ENCODE results near the gene CLIC3. TPM values are rescaled to one million over a fixed set of nuclear protein-coding genes. Genes with fewer than 3 reads are reported as not detected.

CLIC3 gene
- total and polyA plus RNA-seq, 8 donors: 0.24 to 1.3 (median 0.41) TPM; not detected in 1

- Histone ChIP-seq H3K9me3 (no peaks in the 10 kb centered on the region), H3K4me1 (peaks cover 0 to 14% (median 0%) of the 10 kb centered on the region in 3 donors), H3K27ac (no peak overlapping the region), H3K36me3 (peaks cover 7 to 22% (median 21%) of the 10 kb centered on the region in 3 donors), H3K27me3 (no peaks in the 10 kb centered on the region), H3K4me3 (no peak overlapping the region)
- ATAC-seq: no peak
- no peak for TF ChIP-seq CTCF (IDR thresholded peaks at IDR 0.05)
- DNase-seq: peak in 4 of 6 donors; percentile 37 to 85 (median 57)
- 88 to 89% methylated on average over 28 to 30 of the region's 30 CpGs for WGBS, 2 donors
- FAIRE-seq: no peak
- intact Hi-C loops (cut with DNase I): loop anchor here in 1 of 3 donors (5.0 to 10.0 kb wide), 3 partner anchors 92 to 151 kb away; partner anchors contain the start of genes AJM1, CCDC183, PHPT1 and TMEM141
Measured at GRCh38 chr9:136945333-136946227, 50.8 kb downstream of the CLIC3 start.

Other genes with a start within 250 kb of the CLIC3 start
Only the 30 nearest of the 38 such genes appear.
- 10 to 100 TPM; 29.2 to 53.1 (median 34.2) TPM for gene TMEM141, start 205.2 kb downstream of the CLIC3 start, total RNA-seq
- 100 to 1,000 TPM in 1 of 2 donors, 10 to 100 TPM in 1; 84.5 to 104 TPM for gene TMEM141, start 205.2 kb downstream of the CLIC3 start, polyA plus RNA-seq
- gene CCDC183, start 200.2 kb downstream of the CLIC3 start, total RNA-seq: 1 to 10 TPM; 2.4 to 5.5 (median 2.9) TPM
- 10 to 100 TPM in 1 of 2 donors, 1 to 10 TPM in 1; 9.2 to 10.7 TPM for gene CCDC183, start 200.2 kb downstream of the CLIC3 start, polyA plus RNA-seq
- 10 to 100 TPM; 50.7 to 76.5 (median 60.4) TPM for gene RABL6, start 188.6 kb downstream of the CLIC3 start, total RNA-seq
- 100 to 1,000 TPM in 1 of 2 donors, 10 to 100 TPM in 1; 98.0 to 119 TPM for gene RABL6, start 188.6 kb downstream of the CLIC3 start, polyA plus RNA-seq
- gene AJM1, start 154.1 kb downstream of the CLIC3 start, total RNA-seq: 1 to 10 TPM; 2.9 to 5.5 (median 4.2) TPM
- gene AJM1, start 154.1 kb downstream of the CLIC3 start, polyA plus RNA-seq: 10 to 100 TPM in 1 of 2 donors, 1 to 10 TPM in 1; 9.0 to 11.7 TPM
- 10 to 100 TPM; 75.2 to 95.5 (median 79.0) TPM for gene PHPT1, start 147.2 kb downstream of the CLIC3 start, total RNA-seq
- 100 to 1,000 TPM; 180 to 189 TPM for gene PHPT1, start 147.2 kb downstream of the CLIC3 start, polyA plus RNA-seq
- gene MAMDC4, start 144.2 kb downstream of the CLIC3 start, total RNA-seq: 10 to 100 TPM in 1 of 6 donors, 1 to 10 TPM in 5; 3.0 to 13.3 (median 4.8) TPM
- gene MAMDC4, start 144.2 kb downstream of the CLIC3 start, polyA plus RNA-seq: 10 to 100 TPM; 28.7 to 38.6 TPM
- 100 to 1,000 TPM; 230 to 422 (median 268) TPM for gene EDF1, start 130.3 kb downstream of the CLIC3 start, total RNA-seq
- 100 to 1,000 TPM; 443 to 612 TPM for gene EDF1, start 130.3 kb downstream of the CLIC3 start, polyA plus RNA-seq
- 10 to 100 TPM in 1 of 6 donors, 1 to 10 TPM in 5; 4.8 to 13.4 (median 6.9) TPM for gene TRAF2, start 110.1 kb downstream of the CLIC3 start, total RNA-seq
- 10 to 100 TPM; 14.4 TPM for gene TRAF2, start 110.1 kb downstream of the CLIC3 start, polyA plus RNA-seq
- gene FBXW5, start 51.8 kb downstream of the CLIC3 start, total RNA-seq: 10 to 100 TPM; 56.2 to 80.2 (median 60.4) TPM
- 100 to 1,000 TPM; 112 to 117 TPM for gene FBXW5, start 51.8 kb downstream of the CLIC3 start, polyA plus RNA-seq
- 1 to 10 TPM in 1 of 6 donors, under 1 TPM in 4, not detected in 1; 0.24 to 1.2 (median 0.43) TPM for gene C8G, start 51.3 kb downstream of the CLIC3 start, total RNA-seq
- gene C8G, start 51.3 kb downstream of the CLIC3 start, polyA plus RNA-seq: 1 to 10 TPM in 1 of 2 donors, under 1 TPM in 1; 0.84 to 5.0 TPM
- 1 to 10 TPM in 5 of 6 donors, under 1 TPM in 1; 0.57 to 7.6 (median 3.0) TPM for gene LCN12, start 44.3 kb downstream of the CLIC3 start, total RNA-seq
- 10 to 100 TPM in 1 of 2 donors, 1 to 10 TPM in 1; 9.0 to 16.5 TPM for gene LCN12, start 44.3 kb downstream of the CLIC3 start, polyA plus RNA-seq
- 10 to 100 TPM in 4 of 6 donors, 1 to 10 TPM in 2; 5.7 to 42.7 (median 25.8) TPM for gene PTGDS, start 19.1 kb downstream of the CLIC3 start, total RNA-seq
- gene PTGDS, start 19.1 kb downstream of the CLIC3 start, polyA plus RNA-seq: 10 to 100 TPM; 35.0 to 49.1 TPM
- under 1 TPM in 3 of 6 donors, not detected in 3; 0.12 to 0.17 (median 0.14) TPM for gene LCNL1, start 13.6 kb downstream of the CLIC3 start, total RNA-seq
- gene LCNL1, start 13.6 kb downstream of the CLIC3 start, polyA plus RNA-seq: under 1 TPM; 0.23 to 0.38 TPM
- gene PAXX, start 4.1 kb downstream of the CLIC3 start, total RNA-seq: 10 to 100 TPM; 16.0 to 23.5 (median 20.0) TPM
- gene PAXX, start 4.1 kb downstream of the CLIC3 start, polyA plus RNA-seq: 100 to 1,000 TPM; 184 to 222 TPM
- 10 to 100 TPM; 16.2 to 32.6 (median 25.4) TPM for gene ABCA2, start 31.7 kb upstream of the CLIC3 start, total RNA-seq
- gene ABCA2, start 31.7 kb upstream of the CLIC3 start, polyA plus RNA-seq: 10 to 100 TPM; 70.4 to 80.0 TPM
- under 1 TPM in 2 of 6 donors, not detected in 4; 0.18 to 0.19 TPM for gene FUT7, start 35.5 kb upstream of the CLIC3 start, total RNA-seq
- gene FUT7, start 35.5 kb upstream of the CLIC3 start, polyA plus RNA-seq: under 1 TPM in 1 of 2 donors, not detected in 1; 0.12 TPM
- gene NPDC1, start 49.6 kb upstream of the CLIC3 start, total RNA-seq: 10 to 100 TPM; 31.5 to 70.9 (median 36.8) TPM
- gene NPDC1, start 49.6 kb upstream of the CLIC3 start, polyA plus RNA-seq: 100 to 1,000 TPM; 183 to 328 TPM
- 1 to 10 TPM in 5 of 6 donors, under 1 TPM in 1; 0.91 to 4.5 (median 2.0) TPM for gene ENTPD2, start 57.5 kb upstream of the CLIC3 start, total RNA-seq
- 1 to 10 TPM; 4.5 to 6.5 TPM for gene ENTPD2, start 57.5 kb upstream of the CLIC3 start, polyA plus RNA-seq
- under 1 TPM; 0.04 to 0.97 (median 0.45) TPM for gene SAPCD2, start 74.0 kb upstream of the CLIC3 start, total RNA-seq
- under 1 TPM; 0.30 to 0.38 TPM for gene SAPCD2, start 74.0 kb upstream of the CLIC3 start, polyA plus RNA-seq
- gene UAP1L1, start 80.9 kb upstream of the CLIC3 start, total RNA-seq: 10 to 100 TPM in 1 of 6 donors, 1 to 10 TPM in 5; 5.2 to 13.6 (median 5.9) TPM
- 10 to 100 TPM; 10.5 to 14.4 TPM for gene UAP1L1, start 80.9 kb upstream of the CLIC3 start, polyA plus RNA-seq
- 10 to 100 TPM; 22.0 to 33.5 (median 26.0) TPM for gene MAN1B1, start 90.4 kb upstream of the CLIC3 start, total RNA-seq
- gene MAN1B1, start 90.4 kb upstream of the CLIC3 start, polyA plus RNA-seq: 10 to 100 TPM; 83.6 to 86.0 TPM
- 100 to 1,000 TPM in 2 of 6 donors, 10 to 100 TPM in 4; 87.3 to 113 (median 98.8) TPM for gene DPP7, start 118.2 kb upstream of the CLIC3 start, total RNA-seq
- 100 to 1,000 TPM; 497 to 526 TPM for gene DPP7, start 118.2 kb upstream of the CLIC3 start, polyA plus RNA-seq
- under 1 TPM in 4 of 6 donors, not detected in 2; 0.08 to 0.44 (median 0.22) TPM for gene GRIN1, start 142.6 kb upstream of the CLIC3 start, total RNA-seq
- gene GRIN1, start 142.6 kb upstream of the CLIC3 start, polyA plus RNA-seq: under 1 TPM; 0.21 to 0.53 TPM
- gene LRRC26, start 173.5 kb upstream of the CLIC3 start, total RNA-seq: under 1 TPM; 0.28 to 0.90 (median 0.49) TPM
- not detected for gene LRRC26, start 173.5 kb upstream of the CLIC3 start, polyA plus RNA-seq
- gene TMEM210, start 175.5 kb upstream of the CLIC3 start, total RNA-seq: not detected
- gene TMEM210, start 175.5 kb upstream of the CLIC3 start, polyA plus RNA-seq: not detected
- gene ANAPC2, start 192.0 kb upstream of the CLIC3 start, total RNA-seq: 10 to 100 TPM; 22.2 to 39.4 (median 31.5) TPM
- 100 to 1,000 TPM in 1 of 2 donors, 10 to 100 TPM in 1; 99.9 to 122 TPM for gene ANAPC2, start 192.0 kb upstream of the CLIC3 start, polyA plus RNA-seq
- gene SSNA1, start 192.1 kb upstream of the CLIC3 start, total RNA-seq: 10 to 100 TPM; 30.8 to 45.2 (median 38.3) TPM
- 10 to 100 TPM; 67.4 to 81.0 TPM for gene SSNA1, start 192.1 kb upstream of the CLIC3 start, polyA plus RNA-seq
- gene TPRN, start 204.2 kb upstream of the CLIC3 start, total RNA-seq: 100 to 1,000 TPM in 1 of 6 donors, 10 to 100 TPM in 5; 50.3 to 110 (median 74.8) TPM
- gene TPRN, start 204.2 kb upstream of the CLIC3 start, polyA plus RNA-seq: 10 to 100 TPM; 48.7 to 66.5 TPM
- gene TMEM203, start 209.1 kb upstream of the CLIC3 start, total RNA-seq: 10 to 100 TPM in 5 of 6 donors, 1 to 10 TPM in 1; 9.7 to 19.0 (median 13.1) TPM
- gene TMEM203, start 209.1 kb upstream of the CLIC3 start, polyA plus RNA-seq: 10 to 100 TPM; 16.9 to 22.8 TPM
- 10 to 100 TPM in 1 of 6 donors, 1 to 10 TPM in 5; 4.6 to 12.9 (median 6.5) TPM for gene NDOR1, start 209.1 kb upstream of the CLIC3 start, total RNA-seq
- 10 to 100 TPM in 1 of 2 donors, 1 to 10 TPM in 1; 9.7 to 25.4 TPM for gene NDOR1, start 209.1 kb upstream of the CLIC3 start, polyA plus RNA-seq

Measured in pancreas (tissue), 10 donors.